ENCODE measurements around the gene MMRN2.

The MMRN2 gene

GRCh38 chr10:86888585-86889381, 68.6 kb downstream of the MMRN2 start:
- no peak for DNase-seq (ENCODE audit: low spot score)
